Breast epithelium (tissue), 4 donors: ENCODE data around the gene TERF2IP. TPM values are rescaled to one million over a fixed set of nuclear protein-coding genes. Genes with fewer than 3 reads are reported as not detected.

Experiments
- DNase-seq, 2 donors: peaks; one replicate each; pipeline ENCODE4 v3.0.0-alpha.2; 2019; ENCODE audit warnings: low spot score in 2 of 2
- H3K27ac ChIP-seq, 2 donors: fragments of 200-600 bp; sonication (generic) in 1 of 2; one replicate each; pipeline ENCODE4 v1.5.1; 2016 to 2019; ENCODE audit warnings: mild to moderate bottlenecking in 1 of 2
- H3K27me3 ChIP-seq, 2 donors: fragments of 200-600 bp; sonication (generic) in 1 of 2; one replicate each; pipeline versions ENCODE4 v1.5.1 to v1.6.0; 2017 to 2019; ENCODE audit warnings: control low read depth in 1 of 2, mild to moderate bottlenecking in 1 of 2
- H3K36me3 ChIP-seq: fragments of 200-600 bp; one replicate; pipeline ENCODE4 v1.5.1; 2019
- H3K4me1 ChIP-seq, 2 donors: fragments of 200-600 bp; sonication (generic); one replicate each; pipeline ENCODE4 v1.5.1; 2016 to 2019; ENCODE audit warnings: control low read depth in 1 of 2
- H3K4me3 ChIP-seq, 3 donors: fragments of 200-600 bp; sonication (generic); 1 replicate in 2 of 3; 2 replicates in 1 of 3; pipeline ENCODE4 v1.5.1; 2016 to 2019; ENCODE audit warnings: mild to moderate bottlenecking in 3 of 3, moderate library complexity in 2 of 3
- H3K9me3 ChIP-seq, 2 donors: fragments of 200-600 bp; sonication (generic) in 1 of 2; one replicate each; pipeline ENCODE4 v1.5.1; 2016 to 2019; ENCODE audit warnings: control low read depth in 1 of 2
- POLR2A ChIP-seq: fragments of 450-650 bp; IDR thresholded peaks from one replicate; pipeline ENCODE4 v1.6.1; 2016; ENCODE audit warnings: antibody characterized with exemption, mild to moderate bottlenecking, moderate library complexity
- POLR2AphosphoS5 ChIP-seq, 3 donors: sonication (generic); formaldehyde crosslinking; IDR thresholded peaks; one replicate each; pipeline ENCODE4 v1.6.1; 2017; ENCODE audit warnings: antibody characterized with exemption in 3 of 3
- intact Hi-C: fragments of 100-400 bp; cut with DNase I; formaldehyde crosslinking; loops from one replicate; pipeline ENCODE4 v1.15.1; 2023; ENCODE audit warnings: low total_unique reads
- total RNA-seq, 3 donors: library from RNA; depleted of rRNA; stranded (reverse); fragments of >200 nt; gene quantifications; one replicate each; pipeline ENCODE4 v1.1.0, GENCODE V29; 2016
- TF ChIP-seq, protein P1 (sequence below), 3 donors: fragments of 450-650 bp; IDR thresholded peaks; one replicate each; pipeline ENCODE4 v1.5.1; 2016 to 2017; ENCODE audit warnings: antibody characterized with exemption in 3 of 3, mild to moderate bottlenecking in 3 of 3, moderate library complexity in 3 of 3

Gene TERF2IP
- total RNA-seq, 3 donors from 2014 or later, result 68.2 to 79.0 (median 76.0) TPM

DNA sequence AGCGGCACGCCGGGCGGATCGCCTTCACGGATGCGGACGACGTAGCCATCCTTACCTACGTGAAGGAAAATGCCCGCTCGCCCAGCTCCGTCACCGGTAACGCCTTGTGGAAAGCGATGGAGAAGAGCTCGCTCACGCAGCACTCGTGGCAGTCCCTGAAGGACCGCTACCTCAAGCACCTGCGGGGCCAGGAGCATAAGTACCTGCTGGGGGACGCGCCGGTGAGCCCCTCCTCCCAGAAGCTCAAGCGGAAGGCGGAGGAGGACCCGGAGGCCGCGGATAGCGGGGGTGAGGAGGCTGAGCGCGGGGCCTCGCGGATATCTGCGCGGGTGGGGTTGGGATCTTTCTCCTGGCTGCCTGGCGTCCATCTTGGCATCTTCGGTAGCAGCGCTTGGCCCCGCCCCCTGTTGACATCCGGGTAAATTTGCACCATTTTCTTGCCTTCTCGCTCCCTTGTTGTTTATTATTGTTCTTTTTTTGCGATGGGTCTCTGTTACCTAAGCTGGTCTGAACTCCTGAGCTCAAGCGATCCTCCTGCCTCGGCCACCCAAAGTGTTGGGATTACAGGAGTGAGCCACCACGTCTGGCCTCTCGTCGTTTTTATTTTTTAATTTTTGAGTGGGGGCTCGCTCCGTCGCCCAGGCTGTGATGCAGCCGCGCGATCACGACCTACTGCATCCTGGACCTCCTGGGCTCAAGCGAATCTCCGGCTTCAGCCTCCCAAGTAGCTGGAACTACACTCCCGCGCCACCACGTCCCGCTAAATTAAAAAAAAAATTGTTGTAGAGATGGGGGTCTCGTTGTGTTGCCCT, 898 bp downstream of the TERF2IP start:
- intact Hi-C loops, result no loop called here
- DNase-seq, result peak; percentile 78 to 82
- TF ChIP-seq, protein P1, sequence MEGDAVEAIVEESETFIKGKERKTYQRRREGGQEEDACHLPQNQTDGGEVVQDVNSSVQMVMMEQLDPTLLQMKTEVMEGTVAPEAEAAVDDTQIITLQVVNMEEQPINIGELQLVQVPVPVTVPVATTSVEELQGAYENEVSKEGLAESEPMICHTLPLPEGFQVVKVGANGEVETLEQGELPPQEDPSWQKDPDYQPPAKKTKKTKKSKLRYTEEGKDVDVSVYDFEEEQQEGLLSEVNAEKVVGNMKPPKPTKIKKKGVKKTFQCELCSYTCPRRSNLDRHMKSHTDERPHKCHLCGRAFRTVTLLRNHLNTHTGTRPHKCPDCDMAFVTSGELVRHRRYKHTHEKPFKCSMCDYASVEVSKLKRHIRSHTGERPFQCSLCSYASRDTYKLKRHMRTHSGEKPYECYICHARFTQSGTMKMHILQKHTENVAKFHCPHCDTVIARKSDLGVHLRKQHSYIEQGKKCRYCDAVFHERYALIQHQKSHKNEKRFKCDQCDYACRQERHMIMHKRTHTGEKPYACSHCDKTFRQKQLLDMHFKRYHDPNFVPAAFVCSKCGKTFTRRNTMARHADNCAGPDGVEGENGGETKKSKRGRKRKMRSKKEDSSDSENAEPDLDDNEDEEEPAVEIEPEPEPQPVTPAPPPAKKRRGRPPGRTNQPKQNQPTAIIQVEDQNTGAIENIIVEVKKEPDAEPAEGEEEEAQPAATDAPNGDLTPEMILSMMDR (IDR thresholded peaks at IDR 0.05), result no peak
- TF ChIP-seq POLR2AphosphoS5 (IDR thresholded peaks at IDR 0.05), result peak in 1 of 3 donors; percentile 18
- peak; percentile 18 for TF ChIP-seq POLR2A

DNA sequence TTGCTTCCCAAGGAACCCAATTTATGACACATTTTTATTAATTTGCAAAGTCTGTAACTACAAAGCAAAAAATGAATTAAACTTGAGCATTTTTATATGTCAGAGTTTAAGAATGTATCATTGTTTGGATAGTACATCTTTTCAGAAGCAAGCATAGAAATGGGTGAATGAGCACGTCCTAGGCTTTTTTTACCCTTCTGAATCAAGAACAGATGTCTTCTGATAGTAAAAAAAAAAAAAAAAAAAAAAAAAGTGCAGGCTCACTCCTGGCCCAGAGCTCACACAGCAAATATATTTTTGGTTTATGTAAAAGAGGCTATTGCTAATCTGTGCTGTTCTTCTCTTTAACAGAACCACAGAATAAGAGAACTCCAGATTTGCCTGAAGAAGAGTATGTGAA, 6.3 kb downstream of the TERF2IP start:
- no peaks in the 10 kb centered on the region for H3K36me3 ChIP-seq
- intact Hi-C loops, result no loop called here
- peaks cover 0 to 24% of the 10 kb centered on the region in 2 donors for H3K4me1 ChIP-seq
- DNase-seq, result no peak
- no peak overlapping the region for H3K27ac ChIP-seq
- TF ChIP-seq, protein P1 (IDR thresholded peaks at IDR 0.05), result no peak
- TF ChIP-seq POLR2A (no peak), POLR2AphosphoS5 (IDR thresholded peaks at IDR 0.05) (no peak)
- H3K9me3 ChIP-seq, result no peaks in the 10 kb centered on the region
- no peaks in the 10 kb centered on the region for H3K27me3 ChIP-seq
- H3K4me3 ChIP-seq, result no peak overlapping the region

More for the DNA sequence above, 898 bp downstream of the TERF2IP start:
- Histone ChIP-seq H3K27me3 (no peaks in the 10 kb centered on the region), H3K4me3 (peak overlapping the region; percentile 86 to 100 (median 87)), H3K4me1 (peaks cover 0 to 34% of the 10 kb centered on the region in 2 donors), H3K36me3 (no peaks in the 10 kb centered on the region), H3K27ac (peak overlapping the region; percentile 96 to 99), H3K9me3 (no peaks in the 10 kb centered on the region)

DNA sequence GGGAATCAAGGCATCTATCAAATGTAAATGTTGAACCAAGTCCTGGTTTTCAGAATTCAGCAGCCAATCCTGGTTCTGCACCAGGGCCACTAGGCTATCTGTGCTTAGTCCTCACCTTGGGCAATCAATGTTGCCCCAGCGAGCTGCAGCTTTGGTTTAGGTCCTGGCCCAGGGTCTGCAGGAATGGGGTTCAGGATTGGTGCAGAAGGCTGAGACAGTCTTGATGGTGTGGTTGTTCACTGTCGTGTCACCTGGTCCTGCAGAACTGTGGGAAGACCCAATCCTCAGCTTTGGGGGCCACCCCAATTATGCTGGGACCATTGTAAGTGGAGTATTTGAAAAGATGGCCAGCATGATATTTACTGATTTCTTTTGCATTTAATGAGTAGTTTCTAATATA, 10.6 kb downstream of the TERF2IP start:
- H3K36me3 ChIP-seq, result no peaks in the 10 kb centered on the region
- intact Hi-C loops, result no loop called here
- no peak overlapping the region for H3K27ac ChIP-seq
- DNase-seq, result no peak
- no peaks in the 10 kb centered on the region for H3K27me3 ChIP-seq
- H3K9me3 ChIP-seq, result no peaks in the 10 kb centered on the region
- H3K4me3 ChIP-seq, result no peak overlapping the region
- TF ChIP-seq POLR2AphosphoS5 (IDR thresholded peaks at IDR 0.05) (no peak), POLR2A (no peak)
- TF ChIP-seq, protein P1 (IDR thresholded peaks at IDR 0.05), result no peak
- no peaks in the 10 kb centered on the region for H3K4me1 ChIP-seq

DNA sequence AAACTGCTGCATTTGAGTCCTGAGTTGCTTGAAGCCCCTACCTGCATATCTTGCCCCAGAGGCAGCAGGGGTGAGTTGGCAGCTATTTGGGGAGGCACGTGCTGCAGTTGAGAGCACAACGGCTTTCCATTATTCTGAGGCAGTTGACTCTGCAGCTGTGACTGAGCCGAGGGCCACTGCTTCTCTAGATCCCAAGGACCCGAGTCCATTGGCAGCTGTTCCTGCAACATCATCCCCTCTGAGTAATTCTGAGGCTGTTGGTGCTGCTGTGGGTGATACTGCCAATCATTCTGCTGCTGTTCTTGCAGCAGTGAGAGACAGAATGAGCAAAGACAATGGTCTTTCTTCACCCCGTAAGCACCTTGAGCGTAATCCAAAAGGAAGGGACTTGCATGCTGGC, 12.7 kb downstream of the TERF2IP start:
- Histone ChIP-seq H3K27ac (no peak overlapping the region), H3K4me1 (no peaks in the 10 kb centered on the region), H3K9me3 (no peaks in the 10 kb centered on the region), H3K36me3 (no peaks in the 10 kb centered on the region), H3K4me3 (no peak overlapping the region), H3K27me3 (no peaks in the 10 kb centered on the region)
- intact Hi-C loops, result no loop called here
- no peak for TF ChIP-seq POLR2A
- TF ChIP-seq, protein P1 (IDR thresholded peaks at IDR 0.05), result no peak
- no peak for TF ChIP-seq POLR2AphosphoS5 (IDR thresholded peaks at IDR 0.05)
- DNase-seq, result no peak

DNA sequence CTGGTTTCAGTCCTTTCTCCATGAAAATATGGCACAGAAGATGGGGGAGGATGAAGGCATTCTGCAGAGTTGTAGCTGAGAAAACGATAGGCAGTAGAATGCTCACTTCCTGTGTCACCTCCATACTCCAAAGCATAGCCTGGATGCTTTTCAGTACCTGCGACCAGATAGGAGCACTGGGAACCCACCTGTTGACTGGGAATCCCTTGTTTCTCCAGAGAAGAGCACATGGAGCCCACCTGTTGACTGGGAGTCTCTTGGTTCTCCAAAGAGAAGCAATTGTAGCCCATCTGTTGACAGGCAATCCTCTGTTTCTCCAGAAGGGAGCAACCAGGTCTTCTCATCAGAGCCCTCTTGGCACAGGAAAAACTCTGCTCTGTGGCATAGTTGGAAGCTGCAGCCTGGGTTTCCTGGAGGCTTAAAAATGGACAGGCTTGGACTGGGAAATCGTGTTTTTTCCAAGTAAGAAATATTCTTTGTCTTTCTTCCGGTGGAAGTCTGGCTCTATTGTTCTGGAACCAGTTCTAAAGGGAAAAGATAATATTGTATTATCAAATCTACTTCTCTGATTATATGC, 13.2 kb downstream of the TERF2IP start:
- no peak for DNase-seq
- Histone ChIP-seq H3K4me1 (no peaks in the 10 kb centered on the region), H3K36me3 (no peaks in the 10 kb centered on the region), H3K4me3 (no peak overlapping the region), H3K9me3 (no peaks in the 10 kb centered on the region), H3K27me3 (no peaks in the 10 kb centered on the region), H3K27ac (no peak overlapping the region)
- intact Hi-C loops, result no loop called here
- TF ChIP-seq POLR2AphosphoS5 (IDR thresholded peaks at IDR 0.05) (no peak), POLR2A (no peak)
- TF ChIP-seq, protein P1 (IDR thresholded peaks at IDR 0.05), result no peak
